ENCODE data around the gene DEXI. TPM values are rescaled to one million over a fixed set of nuclear protein-coding genes. Genes with fewer than 3 reads are reported as not detected.

The DEXI gene
- total and polyA plus RNA-seq, 2 of the 13 experiments (the other 11 are each of a cell fraction or from before 2014, with no cell fraction given), result 51.5 to 70.4 TPM

GRCh38 chr16:10971560-10971961, 29.3 kb upstream of the DEXI start (continued):
- TF ChIP-seq PATZ1 (CRISPR knock-in tag; IDR thresholded peaks at IDR 0.05) (0 out of 2 replicates have a peak, but pooled peaks have one; percentile 11), MYNN (CRISPR knock-in tag; IDR thresholded peaks at IDR 0.05; ENCODE audit: low read depth) (no peak), ZNF614 (CRISPR knock-in tag; IDR thresholded peaks at IDR 0.05; ENCODE audit: borderline replicate concordance) (0 out of 2 replicates have a peak, but pooled peaks have one; percentile 37), LBX2 (CRISPR knock-in tag; IDR thresholded peaks at IDR 0.05; ENCODE audit: borderline replicate concordance) (no peak), HNF1B (CRISPR knock-in tag; IDR thresholded peaks at IDR 0.05) (peak; percentile 40; the same call in 1 of the 2 replicates), SNAPC2 (CRISPR knock-in tag; IDR thresholded peaks at IDR 0.05) (peak; percentile 61; the same call in 1 of the 2 replicates), PHF5A (CRISPR knock-in tag; IDR thresholded peaks at IDR 0.05; ENCODE audit: low read depth, unreplicated experiment) (no peak), ZNF619 (CRISPR knock-in tag; IDR thresholded peaks at IDR 0.05) (no peak; the same call in 1 of the 2 replicates), CBX1 (IDR thresholded peaks at IDR 0.05; ENCODE audit: low read depth) (no peak), TAF15 (IDR thresholded peaks at IDR 0.05; ENCODE audit: low read depth, low read length, poor library complexity, severe bottlenecking) (no peak), RORA (CRISPR knock-in tag; IDR thresholded peaks at IDR 0.05) (no peak), HMGXB4 (CRISPR knock-in tag; IDR thresholded peaks at IDR 0.05; ENCODE audit: borderline replicate concordance in 1 of 2, low read depth in 1 of 2) (peak in 1 of 2 experiments; percentile 52; a peak in 1 of 4 replicates), ZBTB25 (CRISPR knock-in tag; IDR thresholded peaks at IDR 0.05) (peak; percentile 32; the same call in 1 of the 2 replicates)
